Limb (tissue), 2 donors: ENCODE results near the gene PTPRM.
A peak's percentile ranks its signal among the peaks of the same experiment; 100 is the strongest.
"Not testable (repeated sequence)": the region's sequence is repeated elsewhere in the genome, so short reads cannot be mapped to it uniquely, and the experiment has no call there.

Experiments used
- DNase-seq, 2 donors: peaks; one replicate each; pipeline ENCODE4 v3.0.0-alpha.2; 2016; ENCODE audit errors: extremely low spot score in 2 of 2

The PTPRM gene

DNA sequence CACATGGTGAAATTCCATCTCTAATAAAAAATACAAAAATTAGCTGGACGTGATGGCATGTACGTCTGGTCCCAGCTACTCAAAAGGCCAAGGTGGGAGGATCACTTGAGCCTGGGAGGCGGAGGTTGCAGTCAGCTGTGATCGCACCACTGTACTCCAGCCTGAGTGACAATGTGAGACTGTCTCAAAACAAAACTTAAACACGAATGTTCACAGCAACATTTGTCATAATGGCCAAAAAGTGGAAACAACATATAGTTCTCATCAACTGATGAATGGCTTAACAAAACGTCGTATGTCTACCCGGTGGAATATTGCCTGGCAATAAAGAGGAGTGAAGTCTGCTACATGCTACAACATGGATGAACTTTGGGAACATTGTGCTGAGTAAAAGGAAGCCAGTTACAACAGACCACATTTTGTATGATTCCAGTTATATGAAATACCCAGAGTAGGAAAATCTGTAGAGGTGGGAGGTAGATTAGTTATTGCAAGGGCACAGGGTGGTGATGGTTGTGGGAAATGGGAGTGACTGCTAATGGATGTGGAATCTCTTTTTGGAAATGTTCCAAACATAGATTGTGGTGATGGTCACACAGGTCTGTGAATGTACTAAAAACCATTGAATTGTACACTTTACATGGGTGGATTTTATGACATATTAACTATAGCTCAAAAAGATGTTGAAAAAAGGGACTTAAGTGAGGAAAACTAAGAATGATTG is 478.2 kb downstream of the PTPRM start:
- DNase-seq = no peak

GRCh38 chr18:8045884-8046281 is 478.8 kb downstream of the PTPRM start:
- no peak for DNase-seq

DNA sequence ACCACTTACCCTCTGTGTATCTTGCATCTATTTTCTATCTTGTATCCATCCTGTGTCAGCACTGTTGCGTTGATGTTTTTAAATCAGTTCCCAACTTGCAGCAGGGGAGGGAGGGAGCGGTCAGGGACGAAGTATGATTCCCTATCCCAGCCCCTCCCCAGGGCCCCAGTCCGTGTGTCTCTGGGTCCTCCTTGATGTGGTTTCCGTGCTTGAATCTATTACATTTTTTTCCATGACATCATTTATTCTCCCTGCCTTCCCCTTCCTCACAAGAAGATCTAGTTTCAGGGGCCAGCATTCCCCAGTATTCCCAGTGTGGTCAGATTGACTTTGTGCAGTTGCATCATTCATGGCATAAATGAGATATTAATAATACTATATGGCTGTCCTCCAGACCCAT is 479.3 kb downstream of the PTPRM start:
- no peak for DNase-seq

GRCh38 chr18:8049147-8049546 is 482.0 kb downstream of the PTPRM start:
- DNase-seq = no peak

DNA sequence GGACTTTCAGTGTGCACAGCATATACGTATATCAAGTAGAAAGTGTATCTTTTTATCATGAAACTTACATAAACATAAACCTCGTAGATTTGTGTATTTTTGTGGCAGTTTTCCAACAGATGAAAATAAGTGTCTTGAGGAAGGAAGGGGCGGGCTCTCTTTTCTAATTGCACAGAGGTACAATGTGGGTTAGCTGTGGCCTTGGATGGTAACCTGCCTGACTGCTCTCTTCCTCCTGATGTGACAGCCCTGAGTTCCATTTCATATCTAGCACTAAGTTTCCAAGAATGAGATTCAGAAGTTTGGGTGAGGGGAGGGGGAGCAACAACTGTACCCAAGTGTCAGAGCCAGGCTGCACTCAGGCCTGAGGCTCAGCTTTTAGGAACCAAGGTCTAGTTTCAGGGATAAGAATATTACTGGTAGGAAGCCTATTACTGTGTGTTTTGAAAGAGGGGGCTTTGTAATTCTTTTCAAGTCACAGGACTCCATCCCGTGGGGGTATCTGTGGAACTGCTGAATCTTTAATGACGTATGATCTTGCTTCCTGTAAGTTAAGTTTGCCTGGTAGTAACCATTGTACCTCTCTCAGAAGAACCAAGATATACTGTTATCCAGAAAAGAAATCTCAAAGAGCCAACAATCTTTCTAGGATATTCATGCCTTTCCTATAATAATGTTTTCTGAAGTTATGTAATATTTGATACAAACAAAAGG is 483.7 kb downstream of the PTPRM start:
- no peak for DNase-seq

- DNase-seq = peak in 1 of 2 donors; percentile 39
Observed at GRCh38 chr18:8051453-8051852, 484.3 kb downstream of the PTPRM start.

DNA sequence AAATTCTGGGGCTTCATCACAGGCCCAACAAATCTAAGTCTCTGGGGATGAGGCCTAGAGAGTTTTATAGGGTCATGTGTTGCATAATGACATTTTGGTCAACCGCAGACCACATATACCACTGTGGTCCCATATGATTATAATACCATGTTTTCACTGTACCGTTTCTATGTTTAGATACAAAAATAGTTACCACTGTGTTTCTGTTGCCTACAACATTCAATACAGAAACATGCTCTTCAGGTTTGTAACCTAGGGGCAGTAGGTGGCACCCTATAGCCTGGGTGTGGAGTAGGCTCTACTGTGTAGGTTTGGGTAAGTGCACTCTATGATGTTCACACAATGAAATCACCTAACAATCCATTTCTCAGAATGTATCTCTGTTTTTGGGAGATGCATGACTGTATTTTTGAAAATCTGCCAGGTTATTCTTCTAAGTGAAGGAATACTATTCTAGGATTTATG is 485.2 kb downstream of the PTPRM start:
- peak in 1 of 2 donors; percentile 5 for DNase-seq

DNA sequence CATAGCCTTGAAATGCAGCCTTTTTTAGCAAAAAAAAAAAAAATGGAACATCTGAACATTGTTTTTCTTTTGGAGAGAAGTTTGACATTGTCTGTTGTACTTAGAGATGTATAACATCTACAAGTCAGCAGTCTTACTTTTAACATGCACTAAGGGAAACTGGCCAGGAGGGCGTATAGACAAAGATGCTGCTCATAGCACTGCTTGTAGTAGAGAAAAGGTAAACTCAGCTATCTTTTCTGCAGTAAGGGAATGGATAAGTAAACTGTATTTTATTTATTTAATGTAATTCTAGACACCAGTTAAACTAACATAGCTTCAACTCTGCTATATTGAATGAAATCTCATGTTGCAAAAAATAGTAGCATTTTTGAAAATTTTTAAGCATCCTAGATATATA is 489.6 kb downstream of the PTPRM start:
- no peak for DNase-seq

DNA sequence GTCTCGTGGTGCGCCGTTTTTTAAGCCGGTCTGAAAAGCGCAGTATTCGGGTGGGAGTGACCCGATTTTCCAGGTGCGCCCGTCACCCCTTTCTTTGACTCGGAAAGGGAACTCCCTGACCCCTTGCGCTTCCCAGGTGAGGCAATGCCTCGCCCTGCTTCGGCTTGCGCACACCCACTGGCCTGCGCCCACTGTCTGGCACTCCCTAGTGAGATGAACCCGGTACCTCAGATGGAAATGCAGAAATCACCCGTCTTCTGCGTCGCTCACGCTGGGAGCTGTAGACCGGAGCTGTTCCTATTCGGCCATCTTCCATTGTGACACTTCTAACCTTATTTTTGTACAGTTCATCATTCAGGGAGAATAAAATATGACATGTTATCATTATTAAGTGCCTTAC is 496.0 kb downstream of the PTPRM start:
- DNase-seq = not testable (repeated sequence)

- DNase-seq = no peak
Observed at GRCh38 chr18:8063733-8064132, 496.6 kb downstream of the PTPRM start.

DNA sequence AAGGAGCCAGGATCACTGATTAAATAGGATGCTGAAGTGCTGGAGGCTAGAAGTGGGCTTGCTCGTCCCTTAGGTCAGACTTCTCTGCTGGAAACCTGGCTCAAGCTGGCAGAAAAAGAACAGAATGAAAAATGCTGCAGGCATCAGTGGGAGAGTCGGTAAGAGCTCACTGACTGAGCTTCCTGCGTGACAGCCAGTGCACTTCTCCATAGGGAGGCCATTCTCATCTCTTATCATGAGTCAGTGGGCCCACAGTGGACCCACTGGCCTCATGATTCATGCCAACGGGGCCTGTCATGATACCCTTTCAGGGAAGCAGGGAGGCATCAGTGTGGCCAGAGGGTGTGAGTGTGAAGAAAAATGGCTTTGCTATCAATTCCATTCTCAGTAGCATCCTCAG is 498.2 kb downstream of the PTPRM start:
- no peak for DNase-seq

GRCh38 chr18:8065773-8066172 is 498.7 kb downstream of the PTPRM start:
- DNase-seq = no peak

DNA sequence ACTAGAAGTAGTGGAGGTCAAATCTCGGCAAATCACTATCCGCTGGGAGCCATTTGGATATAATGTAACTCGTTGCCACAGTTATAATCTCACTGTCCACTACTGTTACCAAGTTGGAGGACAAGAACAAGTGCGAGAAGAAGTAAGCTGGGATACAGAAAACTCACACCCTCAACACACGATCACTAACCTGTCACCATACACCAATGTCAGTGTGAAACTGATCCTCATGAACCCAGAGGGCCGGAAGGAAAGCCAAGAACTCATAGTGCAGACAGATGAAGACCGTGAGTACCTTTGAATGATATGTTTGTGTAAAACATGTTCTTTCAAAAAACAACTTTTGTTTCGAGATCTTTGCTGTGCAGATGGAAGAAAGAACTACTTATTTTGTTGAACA is 502.6 kb downstream of the PTPRM start:
- DNase-seq = no peak

DNA sequence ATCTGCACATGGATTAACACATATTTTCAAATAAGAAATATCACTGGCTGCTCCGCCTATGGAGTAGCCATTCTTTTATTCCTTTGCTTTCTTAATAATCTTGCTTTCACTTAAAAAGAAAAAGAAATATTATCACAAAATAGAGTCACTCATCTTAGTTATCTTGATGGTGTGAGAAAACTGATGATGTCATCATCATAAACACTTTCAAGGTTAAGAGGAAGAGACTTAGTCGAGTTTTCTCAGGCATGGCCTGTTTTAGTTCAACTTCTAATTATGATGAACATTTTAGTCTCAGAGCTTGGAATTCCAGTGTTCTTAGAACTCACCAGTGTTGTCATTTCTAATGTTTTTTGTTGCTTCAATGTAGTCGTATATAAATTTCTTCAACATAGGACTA is 506.1 kb downstream of the PTPRM start:
- no peak for DNase-seq

DNA sequence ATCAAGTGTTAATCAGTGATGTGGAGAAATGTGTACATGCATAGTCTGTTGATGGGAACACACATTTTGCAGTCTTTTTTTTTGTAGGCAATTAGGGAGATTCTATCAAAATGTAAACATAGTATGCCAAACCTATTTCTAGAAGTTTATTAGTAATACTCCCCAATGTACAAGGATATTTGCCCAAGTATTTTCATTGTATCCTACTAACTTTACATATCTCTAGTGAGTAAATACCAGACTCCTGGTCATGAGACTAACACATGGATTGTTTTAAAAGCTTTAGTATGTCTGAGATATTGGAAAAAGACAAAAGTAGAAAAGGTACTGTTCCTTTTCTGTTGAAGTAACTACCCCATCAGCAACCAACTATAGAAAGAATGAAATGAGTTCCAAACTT is 513.0 kb downstream of the PTPRM start:
- DNase-seq = no peak

DNA sequence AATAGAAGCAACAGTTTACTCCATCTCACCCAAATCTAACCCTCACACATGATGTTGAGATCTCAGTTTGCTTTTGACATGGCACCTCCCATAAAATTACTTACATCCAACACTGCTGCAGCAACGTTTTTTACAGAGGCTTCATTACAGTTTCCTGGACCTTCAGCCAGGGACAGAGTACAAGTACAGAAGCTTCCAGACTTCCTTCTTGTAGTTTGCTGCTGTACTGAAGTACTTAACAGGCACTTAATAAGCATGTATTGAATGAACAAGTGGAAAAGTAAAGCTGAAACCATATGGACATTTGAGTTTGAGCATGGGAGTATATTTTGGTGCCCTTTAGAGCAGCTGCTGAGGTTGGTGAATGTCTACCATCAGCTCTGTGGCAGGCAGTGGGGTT is 514.2 kb downstream of the PTPRM start:
- no peak for DNase-seq

DNA sequence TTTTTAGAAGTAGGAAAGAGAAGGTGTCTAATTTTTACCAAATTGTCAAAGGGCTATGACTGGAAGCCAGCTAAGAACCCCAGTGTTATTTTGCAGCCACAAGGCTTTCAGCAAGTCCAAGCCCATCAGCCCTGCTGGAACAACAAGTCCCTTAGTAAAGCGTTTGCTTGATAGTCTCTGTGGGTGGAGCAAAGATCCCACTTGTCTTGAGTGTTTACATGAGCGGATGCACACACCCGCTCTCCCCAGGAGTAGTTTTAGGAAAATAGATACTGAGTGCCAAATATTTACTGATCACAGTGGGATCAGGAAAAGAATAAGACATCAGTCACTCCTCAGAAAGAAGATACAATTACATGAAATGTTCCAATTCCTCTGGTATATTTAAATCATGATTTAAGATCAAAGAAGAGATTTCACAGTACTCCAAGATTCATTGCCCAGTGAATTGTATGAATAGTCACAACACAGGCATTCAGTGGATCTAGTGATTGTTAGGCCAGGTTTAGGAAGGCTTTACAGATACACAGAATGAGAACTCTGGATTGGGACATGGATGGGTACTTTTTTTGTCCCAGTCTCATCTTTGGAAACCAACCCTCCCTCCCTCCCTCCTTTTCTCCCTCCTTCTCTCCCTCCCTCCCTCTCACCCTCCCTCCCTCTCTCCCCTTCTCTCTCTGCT is 514.9 kb downstream of the PTPRM start:
- no peak for DNase-seq

- DNase-seq = no peak
Observed at GRCh38 chr18:8084160-8084559, 517.0 kb downstream of the PTPRM start.

DNA sequence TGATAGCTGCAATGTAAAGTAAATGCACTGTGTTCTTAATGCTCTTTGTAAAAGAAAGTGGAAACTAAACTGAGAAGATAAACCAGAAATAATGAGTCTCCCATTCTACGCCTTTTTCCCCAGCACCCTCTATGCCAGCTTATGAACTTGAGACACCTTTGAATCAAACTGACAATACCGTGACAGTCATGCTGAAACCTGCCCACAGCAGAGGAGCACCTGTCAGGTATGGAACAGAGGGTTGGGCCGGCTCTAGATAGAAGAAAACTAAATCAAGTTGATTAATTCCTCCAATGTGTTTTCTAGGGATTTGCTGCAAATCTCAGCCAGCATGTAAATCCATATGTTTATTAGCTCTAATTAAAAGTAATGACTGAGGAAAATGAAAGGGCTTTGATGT is 521.5 kb downstream of the PTPRM start:
- DNase-seq = no peak

GRCh38 chr18:8091035-8091434 is 523.9 kb downstream of the PTPRM start:
- DNase-seq = no peak

GRCh38 chr18:8095947-8096570 is 528.9 kb downstream of the PTPRM start:
- no peak for DNase-seq

- DNase-seq = no peak
Observed at GRCh38 chr18:8097399-8097798, 530.3 kb downstream of the PTPRM start.
